Thoracic aorta (tissue), 2 donors: Measurements from ENCODE around the gene CHMP6. TPM values are rescaled to one million over a fixed set of nuclear protein-coding genes. Genes with fewer than 3 reads are reported as not detected.

Experiments used
- ATAC-seq: fragments of 150-250 bp; one replicate; pipeline ENCODE4 v1.8.0; 2017; ENCODE audit warnings: low read depth; ENCODE audit not compliant: insufficient number of reproducible peaks, low FRiP score
- DNase-seq: peaks from one replicate; pipeline ENCODE4 v3.0.0-alpha.2; 2020; ENCODE audit warnings: low spot score
- H3K27ac ChIP-seq, 2 donors: fragments of 200-600 bp; sonication (generic); 1 replicate in 1 of 2; 2 replicates in 1 of 2; pipeline ENCODE4 v1.5.1; 2016; ENCODE audit warnings: mild to moderate bottlenecking in 2 of 2, moderate library complexity in 2 of 2
- H3K27me3 ChIP-seq: fragments of 200-600 bp; sonication (generic); replicated peaks from 2 replicates; pipeline ENCODE4 v1.6.0; 2016; ENCODE audit warnings: mild to moderate bottlenecking; ENCODE audit not compliant: insufficient read depth
- H3K36me3 ChIP-seq: fragments of 200-600 bp; sonication (generic); one replicate; pipeline ENCODE4 v1.5.1; 2016
- H3K4me1 ChIP-seq, 2 donors: fragments of 200-600 bp; sonication (generic); 1 replicate in 1 of 2; 2 replicates in 1 of 2; pipeline versions ENCODE4 v1.5.1 to v1.6.0; 2016; ENCODE audit warnings: low read depth in 2 of 2, mild to moderate bottlenecking in 1 of 2; ENCODE audit not compliant: control insufficient read depth in 1 of 2
- H3K4me3 ChIP-seq: fragments of 200-600 bp; sonication (generic); 2 replicates; pipeline ENCODE4 v1.5.1; 2016; ENCODE audit warnings: mild to moderate bottlenecking
- H3K9me3 ChIP-seq: fragments of 200-600 bp; sonication (generic); 2 replicates; pipeline ENCODE4 v1.5.1; 2016
- CTCF ChIP-seq: fragments of 200-600 bp; sonication (generic); IDR thresholded peaks from one replicate; pipeline ENCODE4 v1.5.1; 2019; ENCODE audit warnings: antibody characterized with exemption
- total RNA-seq, 2 donors: library from RNA; depleted of rRNA; stranded (reverse); fragments of >200 nt; gene quantifications; one replicate each; pipeline versions ENCODE4 v1.1.0 to v1.2.3, GENCODE V29; 2016

Gene CHMP6
- total RNA-seq, 2 donors from 2014 or later = 20.2 to 38.0 TPM

- Histone ChIP-seq H3K4me1 (peaks cover 0 to 22% of the 10 kb centered on the region in 2 donors), H3K9me3 (no peaks in the 10 kb centered on the region), H3K4me3 (peak overlapping the region; percentile 53), H3K27ac (peak overlapping the region in 1 of 2 donors; percentile 9), H3K27me3 (no peaks in the 10 kb centered on the region), H3K36me3 (no peaks in the 10 kb centered on the region)
- ATAC-seq = peak; percentile 14
- no peak for DNase-seq
- no peak for TF ChIP-seq CTCF
These were observed 26.6 kb downstream of the CHMP6 start for GRCh38 chr17:81018044-81018802.

DNA sequence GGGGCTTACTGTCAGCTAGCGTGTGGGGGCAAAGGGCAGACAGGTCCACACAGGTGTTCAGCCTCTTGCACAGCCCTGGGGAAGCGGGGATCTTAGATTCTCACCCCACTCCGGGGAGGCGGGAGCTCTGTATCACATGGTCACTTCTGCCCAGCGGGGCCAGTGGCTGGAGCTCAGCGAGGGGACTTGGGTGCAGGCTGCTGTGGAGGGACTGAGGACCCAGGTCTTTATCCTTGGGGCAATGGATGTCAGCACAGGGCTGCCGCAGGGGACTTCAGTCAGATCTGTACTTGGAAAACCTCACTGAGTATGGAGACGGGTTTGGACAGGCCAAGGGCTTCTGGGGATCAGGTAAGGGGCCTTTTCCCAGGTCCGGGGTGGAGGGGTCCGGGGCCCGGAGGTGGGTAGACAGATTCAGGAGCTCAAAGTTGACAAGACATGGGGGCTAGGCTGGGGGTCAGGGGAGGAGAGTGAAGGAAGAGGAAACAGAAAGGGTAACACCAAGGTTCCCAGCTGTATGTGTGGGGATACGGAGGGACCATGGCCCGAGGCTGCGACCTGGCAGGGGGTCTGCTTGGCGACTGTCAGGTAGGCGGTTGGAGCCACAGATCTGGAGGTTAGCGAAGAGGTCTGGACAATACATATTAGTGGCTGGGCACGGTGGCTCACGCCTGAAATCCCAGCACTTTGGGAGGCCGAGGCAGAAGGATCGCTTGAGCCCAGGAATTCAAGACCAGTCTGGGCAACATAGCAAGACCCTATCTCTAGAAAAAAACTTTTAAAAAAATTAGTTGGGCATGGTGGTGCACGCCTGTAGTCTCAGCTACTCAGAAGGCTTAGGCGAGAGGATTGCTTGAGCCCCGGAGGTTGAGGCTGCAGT, 28.2 kb downstream of the CHMP6 start:
- Histone ChIP-seq H3K27me3 (no peaks in the 10 kb centered on the region), H3K4me1 (peaks cover 0 to 22% of the 10 kb centered on the region in 2 donors), H3K27ac (no peak overlapping the region), H3K9me3 (no peaks in the 10 kb centered on the region), H3K4me3 (no peak overlapping the region), H3K36me3 (no peaks in the 10 kb centered on the region)
- no peak for TF ChIP-seq CTCF
- ATAC-seq = no peak
- no peak for DNase-seq

DNA sequence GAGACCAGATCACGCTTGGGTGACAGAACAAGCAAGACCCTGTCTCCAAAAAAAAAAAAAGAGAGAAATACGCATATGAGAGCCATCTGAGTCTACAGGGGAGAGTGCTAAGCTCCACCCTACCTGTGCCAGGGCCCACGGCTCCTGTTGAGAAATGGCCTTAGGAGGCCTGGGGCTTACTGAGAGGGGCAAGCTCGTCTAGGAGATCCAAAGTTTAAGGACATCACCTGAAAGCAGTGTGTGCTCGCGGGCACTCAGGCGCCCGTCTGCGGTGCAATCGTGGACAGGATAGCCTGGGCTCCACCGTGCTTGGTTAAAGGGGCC, 28.8 kb downstream of the CHMP6 start:
- Histone ChIP-seq H3K4me3 (no peak overlapping the region), H3K4me1 (peaks cover 0 to 28% of the 10 kb centered on the region in 2 donors), H3K27me3 (no peaks in the 10 kb centered on the region), H3K27ac (no peak overlapping the region), H3K36me3 (no peaks in the 10 kb centered on the region), H3K9me3 (no peaks in the 10 kb centered on the region)
- ATAC-seq (no peak), DNase-seq (no peak)
- no peak for TF ChIP-seq CTCF

DNA sequence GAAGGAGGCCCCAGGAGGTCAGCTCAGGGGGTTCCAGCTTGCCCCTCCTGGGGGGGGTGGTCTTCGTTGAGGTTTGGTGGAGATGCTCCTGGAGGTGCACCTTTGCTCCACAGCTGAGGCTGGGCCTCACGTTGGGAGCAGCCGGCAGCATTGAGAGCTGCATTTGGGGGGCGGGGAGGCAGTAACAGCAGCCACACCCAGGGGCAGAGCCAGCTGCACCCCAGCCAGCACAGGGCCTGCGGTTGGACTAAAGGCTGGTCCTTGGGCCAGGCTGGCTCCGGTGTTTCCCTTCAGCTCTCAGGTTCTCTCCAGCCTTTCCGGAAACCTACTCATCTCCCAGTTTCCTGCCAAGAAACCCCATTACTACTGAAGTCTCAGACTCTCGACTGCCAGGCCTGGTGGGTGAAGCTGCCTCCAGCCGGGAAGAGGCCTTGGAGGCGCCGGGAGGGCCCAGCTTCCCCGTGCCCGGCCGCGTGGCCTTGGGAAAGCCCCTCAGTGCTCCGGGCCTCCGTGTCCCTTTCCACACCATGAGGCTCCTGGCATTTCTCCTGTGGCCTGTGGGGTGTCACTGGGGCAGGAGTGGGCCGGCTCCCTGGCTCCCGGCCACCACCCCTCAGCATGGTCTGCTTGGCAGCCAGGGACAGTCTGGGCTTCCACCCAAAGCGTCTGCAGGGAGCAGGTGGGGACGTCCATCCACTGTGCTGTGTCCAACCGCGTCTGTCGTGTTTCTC, 29.3 kb downstream of the CHMP6 start:
- Histone ChIP-seq H3K4me3 (no peak overlapping the region), H3K36me3 (no peaks in the 10 kb centered on the region), H3K27ac (no peak overlapping the region), H3K27me3 (no peaks in the 10 kb centered on the region), H3K9me3 (no peaks in the 10 kb centered on the region), H3K4me1 (peaks cover 0 to 32% of the 10 kb centered on the region in 2 donors)
- no peak for ATAC-seq
- DNase-seq = no peak
- no peak for TF ChIP-seq CTCF
